IMR-90 (cell line): ENCODE data around the gene MPZL2. TPM values are rescaled to one million over a fixed set of nuclear protein-coding genes. Genes with fewer than 3 reads are reported as not detected.

Experiments
- ATAC-seq: fragments of 200-7000 bp; cut with Tn5 transposase; 2 replicates; pipeline ENCODE4 v1.9.1; 2020; ENCODE audit warnings: low read depth, mild to moderate bottlenecking, moderate library complexity
- BruUV-seq: library from RNA; stranded (reverse); fragments of 400-500 nt; replicated peaks from 2 replicates; lab custom pipeline; 2021; lab: Mats Ljungman, UMichigan
- CTCF ChIA-PET: fragments of 300-600 bp; formaldehyde crosslinking; extraction: SDS; loops from one replicate; lab custom pipeline; 2021; ENCODE audit warnings: antibody characterized with exemption; lab: Yijun Ruan, JAX
- POLR2A ChIA-PET: fragments of 300-600 bp; sonication (Branson Sonifier 250); formaldehyde crosslinking; loops from one replicate; lab custom pipeline; 2022; ENCODE audit warnings: antibody characterized with exemption; ENCODE audit not compliant: unreplicated experiment; lab: Charles Lee
- DNase-seq: peaks from one replicate; pipeline ENCODE4 v3.0.0; 2013
- H2AFZ ChIP-seq: replicated peaks from 2 replicates; pipeline ENCODE3; 2013; ENCODE audit warnings: low read length, mild to moderate bottlenecking; ENCODE audit not compliant: poor library complexity
- H2AK5ac ChIP-seq: 2 replicates; pipeline ENCODE4 v1.6.1; 2013; ENCODE audit warnings: low read depth, low read length, inconsistent platforms
- H2AK9ac ChIP-seq: replicated peaks from 2 replicates; pipeline ENCODE3; 2013; ENCODE audit warnings: mild to moderate bottlenecking, low read depth, low read length, moderate library complexity; ENCODE audit not compliant: poor library complexity
- H2BK120ac ChIP-seq: 2 replicates; pipeline ENCODE4 v1.6.1; 2013; ENCODE audit warnings: low read depth, low read length, inconsistent platforms
- H2BK15ac ChIP-seq: 3 replicates; pipeline ENCODE4 v1.6.1; 2013; ENCODE audit warnings: low read depth, low read length, inconsistent platforms
- H2BK20ac ChIP-seq: 2 replicates; pipeline ENCODE4 v1.6.1; 2013; ENCODE audit warnings: low read depth, mild to moderate bottlenecking, inconsistent platforms, low read length, moderate library complexity
- H2BK5ac ChIP-seq: 2 replicates; pipeline ENCODE4 v1.6.1; 2013; ENCODE audit warnings: mild to moderate bottlenecking, low read depth, low read length, inconsistent platforms; ENCODE audit not compliant: poor library complexity, severe bottlenecking
- H3K14ac ChIP-seq: replicated peaks from 2 replicates; pipeline ENCODE4 v1.6.1; 2013; ENCODE audit warnings: low read depth, low read length, inconsistent platforms
- H3K18ac ChIP-seq: 2 replicates; pipeline ENCODE4 v1.6.1; 2013; ENCODE audit warnings: low read depth, low read length, control low read depth
- H3K23ac ChIP-seq: 2 replicates; pipeline ENCODE4 v1.6.1; 2013; ENCODE audit warnings: low read depth, low read length, inconsistent platforms
- H3K27ac ChIP-seq: 2 replicates; pipeline ENCODE4 v1.5.1; 2013; ENCODE audit warnings: mild to moderate bottlenecking, control low read depth, low read length; ENCODE audit not compliant: insufficient read depth
- H3K27me3 ChIP-seq: 2 replicates; pipeline ENCODE4 v1.6.1; 2013; ENCODE audit warnings: low read length; ENCODE audit not compliant: control insufficient read depth, insufficient read depth
- H3K36me3 ChIP-seq: 2 replicates; pipeline ENCODE4 v1.6.1; 2013; ENCODE audit warnings: low read length, mixed read lengths; ENCODE audit not compliant: control insufficient read depth, insufficient read depth
- H3K4ac ChIP-seq: 2 replicates; pipeline ENCODE4 v1.6.1; 2013; ENCODE audit warnings: low read depth, low read length, inconsistent platforms
- H3K4me1 ChIP-seq: 2 replicates; pipeline ENCODE4 v1.6.1; 2013; ENCODE audit warnings: low read length, mixed read lengths; ENCODE audit not compliant: control insufficient read depth, insufficient read depth
- H3K4me2 ChIP-seq: 2 replicates; pipeline ENCODE4 v1.6.1; 2013; ENCODE audit warnings: low read depth, mild to moderate bottlenecking, control low read depth, low read length, moderate library complexity
- H3K4me3 ChIP-seq: 2 replicates; pipeline ENCODE4 v1.5.1; 2013; ENCODE audit warnings: low read depth, mild to moderate bottlenecking, control low read depth, low read length, moderate library complexity; ENCODE audit not compliant: insufficient read depth
- H3K56ac ChIP-seq: 2 replicates; pipeline ENCODE4 v1.6.1; 2013; ENCODE audit warnings: low read length, inconsistent platforms; ENCODE audit not compliant: insufficient read depth; ENCODE audit errors: extremely low read depth
- H3K79me1 ChIP-seq, 2 experiments: 2 replicates each; pipeline ENCODE4 v1.6.1; 2013; ENCODE audit warnings: low read length in 2 of 2, inconsistent platforms in 1 of 2, low read depth in 1 of 2
- H3K9ac ChIP-seq: 2 replicates; pipeline ENCODE4 v1.6.1; 2013; ENCODE audit warnings: low read depth, low read length, control low read depth
- H3K9me1 ChIP-seq: 2 replicates; pipeline ENCODE4 v1.6.1; 2013; ENCODE audit warnings: low read length, inconsistent platforms; ENCODE audit not compliant: insufficient read depth
- H3K9me3 ChIP-seq: 2 replicates; pipeline ENCODE4 v1.6.1; 2013; ENCODE audit warnings: low read length; ENCODE audit not compliant: control insufficient read depth, insufficient read depth
- H4K20me1 ChIP-seq: 2 replicates; pipeline ENCODE4 v1.6.1; 2013; ENCODE audit warnings: low read length, inconsistent platforms; ENCODE audit not compliant: insufficient read depth
- H4K5ac ChIP-seq: 2 replicates; pipeline ENCODE4 v1.6.1; 2013; ENCODE audit warnings: mild to moderate bottlenecking, low read depth, low read length, control low read depth
- H4K8ac ChIP-seq, 2 experiments: 2 replicates each; pipeline ENCODE4 v1.6.1; 2013; ENCODE audit warnings: low read depth in 2 of 2, low read length in 2 of 2, control low read depth in 1 of 2, inconsistent platforms in 1 of 2
- H4K91ac ChIP-seq: 2 replicates; pipeline ENCODE4 v1.6.1; 2013; ENCODE audit warnings: low read depth, low read length, inconsistent platforms; ENCODE audit not compliant: insufficient read depth
- BHLHE40 ChIP-seq: fragments of 150-350 bp; IDR thresholded peaks from 2 replicates; pipeline ENCODE4 v1.6.1; 2016; ENCODE audit warnings: mild to moderate bottlenecking, low read depth, low read length
- CEBPB ChIP-seq: IDR thresholded peaks from 2 replicates; pipeline ENCODE4 v1.6.1; 2012; ENCODE audit warnings: low read depth, low read length, improper control_type of control experiment
- CHD1 ChIP-seq: IDR thresholded peaks from 2 replicates; pipeline ENCODE4 v1.6.1; 2012; ENCODE audit warnings: low read depth, low read length, improper control_type of control experiment
- ELK1 ChIP-seq: fragments of 150-350 bp; IDR thresholded peaks from 2 replicates; pipeline ENCODE4 v1.6.1; 2016; ENCODE audit warnings: low read depth, mild to moderate bottlenecking, low read length, moderate library complexity, borderline replicate concordance
- FOS ChIP-seq: fragments of 150-350 bp; IDR thresholded peaks from 2 replicates; pipeline ENCODE4 v1.6.1; 2016; ENCODE audit warnings: low read depth, low read length
- MAFK ChIP-seq: IDR thresholded peaks from 2 replicates; pipeline ENCODE4 v1.6.1; 2012; ENCODE audit warnings: low read depth, low read length, improper control_type of control experiment
- MAZ ChIP-seq: IDR thresholded peaks from 2 replicates; pipeline ENCODE4 v1.6.1; 2012; ENCODE audit warnings: low read depth, mild to moderate bottlenecking, low read length, improper control_type of control experiment, moderate library complexity, borderline replicate concordance
- MXI1 ChIP-seq: IDR thresholded peaks from 2 replicates; pipeline ENCODE4 v1.6.1; 2012; ENCODE audit warnings: low read depth, mild to moderate bottlenecking, low read length, moderate library complexity, borderline replicate concordance
- NFE2L2 ChIP-seq: fragments of 150-350 bp; IDR thresholded peaks from 2 replicates; pipeline ENCODE4 v1.6.1; 2016; ENCODE audit warnings: low read depth, mild to moderate bottlenecking, low read length
- POLR2A ChIP-seq: IDR thresholded peaks from 2 replicates; pipeline ENCODE4 v1.6.1; 2012; ENCODE audit warnings: mild to moderate bottlenecking, low read depth, low read length
- RAD21 ChIP-seq: IDR thresholded peaks from 2 replicates; pipeline ENCODE4 v1.6.1; 2012; ENCODE audit warnings: low read length, improper control_type of control experiment
- RCOR1 ChIP-seq: IDR thresholded peaks from 2 replicates; pipeline ENCODE4 v1.6.1; 2012; ENCODE audit warnings: mild to moderate bottlenecking, low read length, improper control_type of control experiment; ENCODE audit not compliant: insufficient replicate concordance
- RFX5 ChIP-seq: IDR thresholded peaks from 2 replicates; pipeline ENCODE4 v1.8.0; 2012; ENCODE audit warnings: low read depth, mild to moderate bottlenecking, low read length, moderate library complexity
- SMC3 ChIP-seq: fragments of 150-350 bp; IDR thresholded peaks from 2 replicates; pipeline ENCODE4 v1.6.1; 2016; ENCODE audit warnings: low read depth, mild to moderate bottlenecking, antibody characterized with exemption, low read length, moderate library complexity
- WGBS, 2 experiments: methylation state at CpG; one replicate each; pipeline versions ENCODE4 v1.1.5 to v1.1.7; 2013; ENCODE audit warnings: missing lambda C conversion rate in 2 of 2; ENCODE audit not compliant: insufficient read length in 1 of 2; ENCODE audit errors: extremely low coverage in 2 of 2; 5-methylcytosine and 5-hydroxymethylcytosine counted together
- dilution Hi-C: fragments of 300-500 bp; cut with HindIII; formaldehyde crosslinking; loops from one replicate; pipeline ENCODE4 v1.14.3; 2018; ENCODE audit warnings: low sequenced_read_pairs; ENCODE audit not compliant: unreplicated experiment
- in situ Hi-C: fragments of 300-500 bp; cut with MboI; formaldehyde crosslinking; loops from 3 replicates; pipeline ENCODE4 v1.14.3; 2019; ENCODE audit warnings: low sequenced_read_pairs, inconsistent platforms, mixed read lengths
- intact Hi-C: fragments of 100-400 bp; cut with micrococcal nuclease; formaldehyde crosslinking; loops from 2 replicates; pipeline ENCODE4 v1.10.0; 2022
- polyA plus RNA-seq, 3 experiments: library from polyadenylated mRNA; depleted of rRNA; stranded (reverse); fragments of >200 nt; gene quantifications; 2 replicates each; pipeline ENCODE4 v1.2.3, GENCODE V29; 2012; ENCODE audit warnings: low replicate concordance in 1 of 3
- total RNA-seq: library from RNA; depleted of rRNA; stranded (reverse); fragments of >200 nt; gene quantifications from 2 replicates; pipeline ENCODE4 v1.2.3, GENCODE V29; 2012
- TF ChIP-seq, protein P1 (sequence below): fragments of 150-350 bp; IDR thresholded peaks from 2 replicates; pipeline ENCODE4 v1.6.1; 2017; ENCODE audit warnings: mild to moderate bottlenecking, antibody characterized with exemption, low read length, low read depth
- TF ChIP-seq, protein P2 (sequence below): conservative IDR thresholded peaks from 2 replicates; pipeline ENCODE4 v1.5.1; 2012; ENCODE audit warnings: mild to moderate bottlenecking, low read depth, low read length, improper control_type of control experiment

MPZL2 gene
- total and polyA plus RNA-seq, 2 of the 4 experiments (the other 2 are of a cell fraction): not detected

GRCh38 chr11:118234833-118235232, 29.3 kb downstream of the MPZL2 start:
- H3K9me1 ChIP-seq: no peaks in the 10 kb centered on the region
- H2BK5ac ChIP-seq: no peak overlapping the region
- no peak overlapping the region for H4K8ac ChIP-seq
- H3K27ac ChIP-seq: no peak overlapping the region
- H3K9me3 ChIP-seq: no peaks in the 10 kb centered on the region
- no peaks in the 10 kb centered on the region for H3K36me3 ChIP-seq
- no peak overlapping the region for H3K4me2 ChIP-seq
- no peak overlapping the region for H2AFZ ChIP-seq
- intact Hi-C loops: no loop called here
- no peaks in the 10 kb centered on the region for H3K79me1 ChIP-seq
- CTCF ChIA-PET: no interaction called here
- POLR2A ChIA-PET: no interaction called here
- H3K4ac ChIP-seq: no peak overlapping the region
- DNase-seq: no peak
- dilution Hi-C loops: no loop called here
- H3K27me3 ChIP-seq: peaks cover 1% of the 10 kb centered on the region; the same call in 1 of the 2 replicates
- H3K9ac ChIP-seq: no peak overlapping the region
- in situ Hi-C loops: no loop called here
- no peak overlapping the region for H3K14ac ChIP-seq
- no peak overlapping the region for H3K18ac ChIP-seq
- no peak overlapping the region for H2AK9ac ChIP-seq
- no peak overlapping the region for H2BK15ac ChIP-seq
- no CpG with 5 or more reads among the region's 5 CpGs for WGBS, 2 experiments
- BruUV-seq: no TSS peak
- no peak overlapping the region for H4K91ac ChIP-seq
- H3K4me1 ChIP-seq: no peaks in the 10 kb centered on the region
- H2BK120ac ChIP-seq: no peak overlapping the region
- H4K20me1 ChIP-seq: no peaks in the 10 kb centered on the region
- ATAC-seq: no peak
- no peak overlapping the region for H2BK20ac ChIP-seq
- H3K56ac ChIP-seq: no peak overlapping the region
- H3K4me3 ChIP-seq: no peak overlapping the region
- H4K5ac ChIP-seq: no peak overlapping the region
- TF ChIP-seq MXI1: no peak
- TF ChIP-seq ELK1: no peak
- TF ChIP-seq BHLHE40: no peak
- no peak for TF ChIP-seq CEBPB
- no peak for TF ChIP-seq MAZ
- TF ChIP-seq, protein P1, sequence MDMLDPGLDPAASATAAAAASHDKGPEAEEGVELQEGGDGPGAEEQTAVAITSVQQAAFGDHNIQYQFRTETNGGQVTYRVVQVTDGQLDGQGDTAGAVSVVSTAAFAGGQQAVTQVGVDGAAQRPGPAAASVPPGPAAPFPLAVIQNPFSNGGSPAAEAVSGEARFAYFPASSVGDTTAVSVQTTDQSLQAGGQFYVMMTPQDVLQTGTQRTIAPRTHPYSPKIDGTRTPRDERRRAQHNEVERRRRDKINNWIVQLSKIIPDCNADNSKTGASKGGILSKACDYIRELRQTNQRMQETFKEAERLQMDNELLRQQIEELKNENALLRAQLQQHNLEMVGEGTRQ: no peak
- no peak for TF ChIP-seq NFE2L2
- TF ChIP-seq MAFK: no peak
- no peak for TF ChIP-seq CHD1
- TF ChIP-seq POLR2A: no peak
- TF ChIP-seq FOS: no peak
- no peak for TF ChIP-seq RAD21
- TF ChIP-seq SMC3: no peak
- TF ChIP-seq RFX5: no peak
- TF ChIP-seq RCOR1: no peak
- TF ChIP-seq, protein P2, sequence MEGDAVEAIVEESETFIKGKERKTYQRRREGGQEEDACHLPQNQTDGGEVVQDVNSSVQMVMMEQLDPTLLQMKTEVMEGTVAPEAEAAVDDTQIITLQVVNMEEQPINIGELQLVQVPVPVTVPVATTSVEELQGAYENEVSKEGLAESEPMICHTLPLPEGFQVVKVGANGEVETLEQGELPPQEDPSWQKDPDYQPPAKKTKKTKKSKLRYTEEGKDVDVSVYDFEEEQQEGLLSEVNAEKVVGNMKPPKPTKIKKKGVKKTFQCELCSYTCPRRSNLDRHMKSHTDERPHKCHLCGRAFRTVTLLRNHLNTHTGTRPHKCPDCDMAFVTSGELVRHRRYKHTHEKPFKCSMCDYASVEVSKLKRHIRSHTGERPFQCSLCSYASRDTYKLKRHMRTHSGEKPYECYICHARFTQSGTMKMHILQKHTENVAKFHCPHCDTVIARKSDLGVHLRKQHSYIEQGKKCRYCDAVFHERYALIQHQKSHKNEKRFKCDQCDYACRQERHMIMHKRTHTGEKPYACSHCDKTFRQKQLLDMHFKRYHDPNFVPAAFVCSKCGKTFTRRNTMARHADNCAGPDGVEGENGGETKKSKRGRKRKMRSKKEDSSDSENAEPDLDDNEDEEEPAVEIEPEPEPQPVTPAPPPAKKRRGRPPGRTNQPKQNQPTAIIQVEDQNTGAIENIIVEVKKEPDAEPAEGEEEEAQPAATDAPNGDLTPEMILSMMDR: no peak
- no peak overlapping the region for H3K23ac ChIP-seq
- H2AK5ac ChIP-seq: no peak overlapping the region
